Neural cell (in vitro differentiated cells): ENCODE data around the gene ZNF443. TPM values are rescaled to one million over a fixed set of nuclear protein-coding genes. Genes with fewer than 3 reads are reported as not detected.
"Not testable (repeated sequence)": the region's sequence is repeated elsewhere in the genome, so short reads cannot be mapped to it uniquely, and the experiment has no call there.

ENCODE experiments used
- H2AFZ ChIP-seq: fragments of 200-600, 300-800 bp; sonication (generic), shearing (Covaris generic); 2 replicates; pipeline ENCODE4 v1.6.0; 2014; ENCODE audit warnings: low read depth, mild to moderate bottlenecking, antibody characterized with exemption, low read length, moderate library complexity
- H3F3A ChIP-seq: fragments of 200-600 bp; shearing (Covaris generic); 2 replicates; pipeline ENCODE4 v1.6.1; 2016; ENCODE audit warnings: mild to moderate bottlenecking, moderate library complexity, mixed read lengths, antibody characterized with exemption, low read length; ENCODE audit not compliant: insufficient read depth, poor library complexity, severe bottlenecking
- H3K27ac ChIP-seq: fragments of 200-600, 300-800 bp; sonication (generic), shearing (Covaris generic); 2 replicates; pipeline ENCODE4 v1.5.1; 2014; ENCODE audit warnings: mild to moderate bottlenecking, low read length, moderate library complexity
- H3K27me3 ChIP-seq: fragments of 300-800, 200-600 bp; sonication (generic), shearing (Covaris generic); 2 replicates; pipeline ENCODE4 v1.6.0; 2014; ENCODE audit warnings: mild to moderate bottlenecking, low read depth, low read length, moderate library complexity; ENCODE audit not compliant: insufficient read depth
- H3K36me3 ChIP-seq: fragments of 300-800, 200-600 bp; sonication (generic), shearing (Covaris generic); 2 replicates; pipeline ENCODE4 v1.5.1; 2014; ENCODE audit warnings: mild to moderate bottlenecking, antibody characterized with exemption, low read length, moderate library complexity; ENCODE audit not compliant: insufficient read depth
- H3K4me2 ChIP-seq: fragments of 300-800, 200-600 bp; sonication (generic), shearing (Covaris generic); 2 replicates; pipeline ENCODE4 v1.6.0; 2014; ENCODE audit warnings: mild to moderate bottlenecking, low read length
- H3K4me3 ChIP-seq: fragments of 300-800, 200-600 bp; sonication (generic), shearing (Covaris generic); 2 replicates; pipeline ENCODE4 v1.5.1; 2014; ENCODE audit warnings: mild to moderate bottlenecking, low read length, moderate library complexity
- H3K79me2 ChIP-seq: fragments of 200-600 bp; shearing (Covaris generic); replicated peaks from 2 replicates; pipeline ENCODE4 v1.6.0; 2014; ENCODE audit warnings: mild to moderate bottlenecking, low read length, moderate library complexity; ENCODE audit not compliant: insufficient read depth
- H3K9ac ChIP-seq: fragments of 300-800, 200-600 bp; sonication (generic), shearing (Covaris generic); 2 replicates; pipeline ENCODE4 v1.6.1; 2016; ENCODE audit warnings: mild to moderate bottlenecking, low read length, mixed read lengths
- H3K9me2 ChIP-seq: fragments of 200-600 bp; shearing (Covaris generic); 2 replicates; pipeline ENCODE4 v1.6.1; 2016; ENCODE audit warnings: mild to moderate bottlenecking, low read length, mixed read lengths; ENCODE audit not compliant: insufficient read depth
- H3K9me3 ChIP-seq: fragments of 200-600, 300-800 bp; sonication (generic), shearing (Covaris generic); 2 replicates; pipeline ENCODE4 v1.6.1; 2016; ENCODE audit warnings: mild to moderate bottlenecking, mixed run types, low read length, moderate library complexity, mixed read lengths
- H4K20me1 ChIP-seq: fragments of 200-600 bp; shearing (Covaris generic); 2 replicates; pipeline ENCODE4 v1.6.1; 2016; ENCODE audit warnings: mild to moderate bottlenecking, mixed run types; ENCODE audit not compliant: insufficient read depth
- CTCF ChIP-seq: fragments of 450-650 bp; IDR thresholded peaks from 2 replicates; pipeline ENCODE4 v1.5.1; 2014; ENCODE audit warnings: antibody characterized with exemption, mild to moderate bottlenecking, moderate library complexity; ENCODE audit not compliant: poor library complexity, severe bottlenecking
- EP300 ChIP-seq: fragments of 450-650 bp; conservative IDR thresholded peaks from 2 replicates; pipeline ENCODE4 v1.6.1; 2014; ENCODE audit warnings: antibody characterized with exemption, mild to moderate bottlenecking, moderate library complexity; ENCODE audit not compliant: poor library complexity, severe bottlenecking
- EZH2 ChIP-seq: fragments of 200-600, 300-800 bp; shearing (Covaris generic), sonication (generic); IDR thresholded peaks from 2 replicates; pipeline ENCODE4 v1.6.1; 2014; ENCODE audit warnings: antibody characterized with exemption, low read length, borderline replicate concordance, mild to moderate bottlenecking; ENCODE audit not compliant: insufficient read depth, poor library complexity, severe bottlenecking
- MXI1 ChIP-seq: fragments of 450-650 bp; conservative IDR thresholded peaks from 2 replicates; pipeline ENCODE4 v1.6.1; 2014; ENCODE audit warnings: antibody characterized with exemption, mild to moderate bottlenecking; ENCODE audit not compliant: poor library complexity, severe bottlenecking
- POLR2AphosphoS5 ChIP-seq: IDR thresholded peaks from 2 replicates; pipeline ENCODE4 v1.6.1; 2012
- RAD21 ChIP-seq: fragments of 450-650 bp; conservative IDR thresholded peaks from 2 replicates; pipeline ENCODE4 v1.6.1; 2014; ENCODE audit warnings: antibody characterized with exemption, mild to moderate bottlenecking, moderate library complexity
- REST ChIP-seq: IDR thresholded peaks from 2 replicates; pipeline ENCODE4 v1.6.1; 2012; ENCODE audit warnings: borderline replicate concordance
- SMC3 ChIP-seq: fragments of 450-650 bp; conservative IDR thresholded peaks from 2 replicates; pipeline ENCODE4 v1.6.1; 2014; ENCODE audit warnings: antibody characterized with exemption, mild to moderate bottlenecking, moderate library complexity; ENCODE audit not compliant: poor library complexity
- TAF1 ChIP-seq: IDR thresholded peaks from 2 replicates; pipeline ENCODE4 v1.6.1; 2012; ENCODE audit warnings: low read depth
- polyA minus RNA-seq: library from RNA; depleted of rRNA, polyadenylated mRNA; stranded (reverse); fragments of >200 nt; gene quantifications from 2 replicates; pipeline ENCODE4 v1.2.3, GENCODE V29; 2014
- polyA plus RNA-seq: library from polyadenylated mRNA; depleted of rRNA; stranded (reverse); fragments of >200 nt; gene quantifications from 2 replicates; pipeline ENCODE4 v1.2.3, GENCODE V29; 2014

ZNF443 gene
- polyA plus RNA-seq (11.5 and 13.0 TPM in 2 replicates), polyA minus RNA-seq (37.5 and 47.3 TPM in 2 replicates)

GRCh38 chr19:12440541-12441316 lies at the start of gene ZNF443:
ZNF443 (minus strand) TSS chr19:12441021; CDS start chr19:12440914, 107 bp downstream.
- Histone ChIP-seq H3K27me3 (no peaks in the 10 kb centered on the region), H3K4me3 (peak within 1 kb of the TSS; percentile 75), H3K9me2 (no peaks in the 10 kb centered on the region), H3K9ac (peak within 1 kb of the TSS; percentile 71), H3F3A (no peaks in the 10 kb centered on the region), H4K20me1 (no peaks in the 10 kb centered on the region), H3K4me2 (no peak within 1 kb of the TSS), H3K27ac (peak within 1 kb of the TSS; percentile 68), H3K9me3 (no peaks in the 10 kb centered on the region), H3K36me3 (no peaks in the 10 kb centered on the region), H2AFZ (no peak within 1 kb of the TSS), H3K79me2 (peaks cover 13% of the 10 kb centered on the region)
- TF ChIP-seq SMC3 (peak; percentile 53), EZH2 (no peak), RAD21 (peak; percentile 37), MXI1 (peak; percentile 95), POLR2AphosphoS5 (peak; percentile 90), REST (peak; percentile 76), TAF1 (peak; percentile 76), CTCF (no peak), EP300 (peak; percentile 48)

- not testable (repeated sequence) for H3K27ac ChIP-seq, H3K4me3 ChIP-seq, H3K4me2 ChIP-seq, H3F3A ChIP-seq, H2AFZ ChIP-seq, H3K9ac ChIP-seq, H3K27me3 ChIP-seq, H3K9me3 ChIP-seq, H4K20me1 ChIP-seq, H3K9me2 ChIP-seq, H3K36me3 ChIP-seq
- peaks cover 30% of the 10 kb centered on the region for H3K79me2 ChIP-seq
Measured at GRCh38 chr19:12486265-12486783, 45.5 kb upstream of the ZNF443 start.
